ENCODE results near the gene TAF1A. TPM values are rescaled to one million over a fixed set of nuclear protein-coding genes. Genes with fewer than 3 reads are reported as not detected.

Gene TAF1A
- total RNA-seq, 1 donor from 2014 or later = 2.0 TPM

DNA sequence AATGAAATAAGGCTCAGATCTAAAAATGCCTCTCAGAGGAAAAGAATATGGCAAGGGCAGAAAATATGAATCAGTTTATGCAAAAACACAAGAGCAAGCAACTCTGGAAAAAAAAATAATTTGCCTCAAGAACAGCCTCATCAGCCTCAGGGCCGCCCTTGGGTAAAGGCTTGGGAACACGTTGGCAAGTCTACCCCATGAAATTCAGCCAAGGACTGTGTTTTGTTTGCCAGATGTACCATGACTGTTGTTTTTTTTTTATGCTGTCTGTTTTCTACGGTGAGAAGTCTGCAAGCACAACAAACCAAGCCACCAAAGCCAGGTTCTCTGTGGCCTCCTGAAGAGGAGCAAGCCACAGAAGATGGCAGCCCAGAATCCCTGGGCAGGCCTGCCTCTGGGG, 59.8 kb downstream of the TAF1A start:
- TF ChIP-seq POLR2A (IDR thresholded peaks at IDR 0.05) = no peak
- no peak for TF ChIP-seq POLR2AphosphoS5 (IDR thresholded peaks at IDR 0.05; ENCODE audit: insufficient read depth in 1 of 2, low read depth in 1 of 2)
- TF ChIP-seq, protein P1, sequence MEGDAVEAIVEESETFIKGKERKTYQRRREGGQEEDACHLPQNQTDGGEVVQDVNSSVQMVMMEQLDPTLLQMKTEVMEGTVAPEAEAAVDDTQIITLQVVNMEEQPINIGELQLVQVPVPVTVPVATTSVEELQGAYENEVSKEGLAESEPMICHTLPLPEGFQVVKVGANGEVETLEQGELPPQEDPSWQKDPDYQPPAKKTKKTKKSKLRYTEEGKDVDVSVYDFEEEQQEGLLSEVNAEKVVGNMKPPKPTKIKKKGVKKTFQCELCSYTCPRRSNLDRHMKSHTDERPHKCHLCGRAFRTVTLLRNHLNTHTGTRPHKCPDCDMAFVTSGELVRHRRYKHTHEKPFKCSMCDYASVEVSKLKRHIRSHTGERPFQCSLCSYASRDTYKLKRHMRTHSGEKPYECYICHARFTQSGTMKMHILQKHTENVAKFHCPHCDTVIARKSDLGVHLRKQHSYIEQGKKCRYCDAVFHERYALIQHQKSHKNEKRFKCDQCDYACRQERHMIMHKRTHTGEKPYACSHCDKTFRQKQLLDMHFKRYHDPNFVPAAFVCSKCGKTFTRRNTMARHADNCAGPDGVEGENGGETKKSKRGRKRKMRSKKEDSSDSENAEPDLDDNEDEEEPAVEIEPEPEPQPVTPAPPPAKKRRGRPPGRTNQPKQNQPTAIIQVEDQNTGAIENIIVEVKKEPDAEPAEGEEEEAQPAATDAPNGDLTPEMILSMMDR (IDR thresholded peaks at IDR 0.05) = no peak
- Histone ChIP-seq H3K36me3 (no peaks in the 10 kb centered on the region), H3K27me3 (no peaks in the 10 kb centered on the region), H3K4me3 (no peak overlapping the region), H3K4me1 (no peaks in the 10 kb centered on the region), H3K9me3 (no peaks in the 10 kb centered on the region), H3K27ac (no peak overlapping the region)
- DNase-seq (ENCODE audit: extremely low spot score in 2 of 2) = no peak
- intact Hi-C loops (cut with DNase I) = no loop called here

DNA sequence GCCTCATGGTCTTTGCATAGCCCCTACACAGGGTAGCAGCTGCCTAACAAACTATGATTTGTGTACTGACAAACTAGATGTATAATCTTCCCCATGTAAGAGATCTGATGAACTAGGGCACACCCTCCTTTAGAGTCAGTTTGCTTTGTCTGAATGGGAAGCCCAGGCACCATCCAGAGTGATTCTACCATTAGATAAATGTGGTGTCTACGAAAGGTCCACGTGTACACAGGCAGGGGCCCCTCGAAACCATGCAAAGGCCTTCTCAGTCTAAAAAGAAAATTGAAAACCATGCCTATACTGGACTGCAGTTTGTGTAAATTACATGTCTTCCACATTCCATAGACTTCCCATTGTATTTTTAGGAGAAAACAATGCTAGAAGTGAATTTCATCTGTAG, 60.6 kb downstream of the TAF1A start:
- no peak overlapping the region for H3K4me3 ChIP-seq
- TF ChIP-seq, protein P1 (IDR thresholded peaks at IDR 0.05) = no peak
- TF ChIP-seq POLR2AphosphoS5 (IDR thresholded peaks at IDR 0.05; ENCODE audit: insufficient read depth in 1 of 2, low read depth in 1 of 2) (no peak), POLR2A (IDR thresholded peaks at IDR 0.05) (no peak)
- no peak overlapping the region for H3K27ac ChIP-seq
- H3K27me3 ChIP-seq = no peaks in the 10 kb centered on the region
- no peaks in the 10 kb centered on the region for H3K4me1 ChIP-seq
- no peaks in the 10 kb centered on the region for H3K9me3 ChIP-seq
- no peaks in the 10 kb centered on the region for H3K36me3 ChIP-seq
- intact Hi-C loops (cut with DNase I) = no loop called here
- DNase-seq (ENCODE audit: extremely low spot score in 2 of 2) = peak in 1 of 2 donors; percentile 18

DNA sequence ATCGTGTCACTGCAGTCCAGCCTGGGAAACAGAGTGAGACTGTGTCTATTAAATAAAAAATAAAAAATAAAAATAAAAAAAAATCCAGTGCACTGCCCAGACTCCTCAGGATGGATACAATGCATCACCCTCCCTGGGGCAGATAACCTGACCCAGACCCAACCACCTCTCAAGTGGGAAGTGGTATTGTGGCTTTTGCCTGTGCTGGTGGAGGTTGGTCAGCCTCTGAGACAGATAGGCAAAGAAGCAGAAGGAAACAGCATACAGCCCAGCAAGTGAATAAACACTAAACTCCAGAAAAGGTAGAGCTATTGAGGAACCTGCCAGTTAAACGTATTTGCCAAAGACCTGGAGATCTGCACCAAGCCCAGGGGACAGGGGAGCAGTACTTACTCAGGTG, 63.8 kb downstream of the TAF1A start:
- Histone ChIP-seq H3K36me3 (no peaks in the 10 kb centered on the region), H3K9me3 (no peaks in the 10 kb centered on the region), H3K27me3 (no peaks in the 10 kb centered on the region), H3K27ac (no peak overlapping the region), H3K4me3 (no peak overlapping the region), H3K4me1 (no peaks in the 10 kb centered on the region)
- intact Hi-C loops (cut with DNase I) = no loop called here
- no peak for DNase-seq (ENCODE audit: extremely low spot score in 2 of 2)
- TF ChIP-seq, protein P1 (IDR thresholded peaks at IDR 0.05) = no peak
- no peak for TF ChIP-seq POLR2A (IDR thresholded peaks at IDR 0.05)
- no peak for TF ChIP-seq POLR2AphosphoS5 (IDR thresholded peaks at IDR 0.05; ENCODE audit: insufficient read depth in 1 of 2, low read depth in 1 of 2)

DNA sequence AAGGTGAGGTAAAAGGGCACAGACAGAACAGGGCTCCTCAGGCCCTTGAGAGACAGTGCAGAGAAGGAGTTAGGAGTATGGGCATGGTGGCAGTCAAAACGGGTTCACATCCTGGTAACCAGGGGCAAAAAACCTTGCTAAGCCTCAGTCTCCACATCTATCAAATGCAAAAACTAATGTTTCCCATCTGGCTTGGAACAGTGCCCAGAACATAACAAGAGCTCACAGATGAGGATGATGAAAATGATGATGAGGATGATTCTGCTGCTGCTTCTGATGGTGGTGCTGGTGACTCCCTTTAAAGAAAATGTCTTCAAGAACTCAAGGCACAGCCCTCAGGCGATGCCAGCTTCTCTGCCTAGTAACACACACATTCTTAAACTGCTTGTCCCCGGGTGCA, 65.9 kb downstream of the TAF1A start:
- no peaks in the 10 kb centered on the region for H3K9me3 ChIP-seq
- no peak overlapping the region for H3K4me3 ChIP-seq
- no peaks in the 10 kb centered on the region for H3K27me3 ChIP-seq
- no peak overlapping the region for H3K27ac ChIP-seq
- H3K36me3 ChIP-seq = no peaks in the 10 kb centered on the region
- DNase-seq (ENCODE audit: extremely low spot score in 2 of 2) = no peak
- H3K4me1 ChIP-seq = no peaks in the 10 kb centered on the region
- intact Hi-C loops (cut with DNase I) = no loop called here
- TF ChIP-seq POLR2AphosphoS5 (IDR thresholded peaks at IDR 0.05; ENCODE audit: insufficient read depth in 1 of 2, low read depth in 1 of 2) = no peak
- TF ChIP-seq, protein P1 (IDR thresholded peaks at IDR 0.05) = no peak
- TF ChIP-seq POLR2A (IDR thresholded peaks at IDR 0.05) = no peak

DNA sequence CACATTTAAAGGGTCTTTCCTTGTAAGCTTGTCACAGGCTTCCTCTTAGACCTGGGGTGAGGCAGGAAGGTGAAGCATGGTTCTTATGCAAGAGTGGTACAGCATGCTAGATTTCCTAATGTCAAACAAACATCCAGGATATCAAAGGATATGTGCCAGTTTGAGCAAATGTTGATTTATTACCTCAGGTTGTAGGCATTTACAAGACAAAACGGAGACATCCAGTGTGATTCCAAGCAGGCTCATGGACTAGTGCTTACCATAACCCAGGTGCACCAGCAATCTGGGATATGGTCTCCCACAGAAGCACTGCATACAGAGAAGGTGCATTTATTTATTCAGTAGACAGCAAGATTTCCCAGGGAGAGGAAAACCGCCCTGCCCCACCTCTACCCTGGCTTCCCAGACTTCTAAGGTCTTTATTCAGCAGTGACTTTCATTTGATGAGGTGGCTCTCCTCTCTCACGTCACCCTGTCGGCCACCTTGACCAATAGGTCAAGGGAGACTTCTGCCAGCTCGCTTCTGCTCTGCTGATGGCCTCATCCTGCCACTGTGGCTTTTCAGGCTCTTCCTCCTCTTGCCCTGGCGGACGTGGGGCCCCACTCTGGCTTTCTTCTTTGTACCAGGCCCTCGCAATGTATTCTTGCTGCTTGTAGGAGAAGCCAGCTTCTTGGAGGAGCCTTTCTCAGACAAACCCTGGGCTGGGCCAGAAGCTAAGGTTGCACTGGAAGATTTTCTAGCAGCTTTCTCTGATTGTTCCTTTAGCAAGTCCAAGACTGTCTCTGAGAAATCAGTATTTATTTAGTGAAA, 67.4 kb downstream of the TAF1A start:
- Histone ChIP-seq H3K27ac (no peak overlapping the region), H3K27me3 (no peaks in the 10 kb centered on the region), H3K36me3 (no peaks in the 10 kb centered on the region), H3K4me1 (no peaks in the 10 kb centered on the region), H3K4me3 (no peak overlapping the region), H3K9me3 (no peaks in the 10 kb centered on the region)
- intact Hi-C loops (cut with DNase I) = no loop called here
- no peak for DNase-seq (ENCODE audit: extremely low spot score in 2 of 2)
- TF ChIP-seq POLR2AphosphoS5 (IDR thresholded peaks at IDR 0.05; ENCODE audit: insufficient read depth in 1 of 2, low read depth in 1 of 2) = no peak
- TF ChIP-seq POLR2A (IDR thresholded peaks at IDR 0.05) = no peak
- TF ChIP-seq, protein P1 (IDR thresholded peaks at IDR 0.05) = no peak

Data from vagina (tissue), 2 donors.